SW480 (cell line): Measurements from ENCODE around the gene CAMK2N1.
"Not testable (repeated sequence)": the region's sequence is repeated elsewhere in the genome, so short reads cannot be mapped to it uniquely, and the experiment has no call there.

Experiments
- DNase-seq: peaks from one replicate; pipeline ENCODE4 v3.0.0-alpha.2; 2016; ENCODE audit warnings: low spot score

Gene CAMK2N1

GRCh38 chr1:20496725-20497383 lies 10.8 kb upstream of the CAMK2N1 start:
- not testable (repeated sequence) for DNase-seq

DNA sequence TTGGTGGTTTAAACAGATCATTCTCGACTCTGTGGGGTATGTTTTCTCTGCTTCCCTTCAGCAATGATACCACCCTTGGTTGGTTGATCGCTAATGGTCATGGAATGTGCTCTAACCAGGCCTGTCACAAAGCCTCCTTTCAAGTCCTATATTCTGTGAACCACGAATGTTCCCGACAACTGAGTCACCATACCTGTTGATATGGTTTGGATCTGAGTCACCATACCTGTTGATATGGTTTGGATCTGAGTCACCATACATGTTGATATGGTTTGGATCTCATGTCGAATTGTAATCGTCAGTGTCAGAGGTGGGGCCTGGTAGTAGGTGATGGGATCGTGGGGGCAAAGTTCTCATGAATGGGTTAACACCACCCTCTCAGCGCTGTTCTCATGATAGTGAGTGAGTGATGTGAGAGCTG lies 10.2 kb upstream of the CAMK2N1 start:
- peak; percentile 98 for DNase-seq

DNA sequence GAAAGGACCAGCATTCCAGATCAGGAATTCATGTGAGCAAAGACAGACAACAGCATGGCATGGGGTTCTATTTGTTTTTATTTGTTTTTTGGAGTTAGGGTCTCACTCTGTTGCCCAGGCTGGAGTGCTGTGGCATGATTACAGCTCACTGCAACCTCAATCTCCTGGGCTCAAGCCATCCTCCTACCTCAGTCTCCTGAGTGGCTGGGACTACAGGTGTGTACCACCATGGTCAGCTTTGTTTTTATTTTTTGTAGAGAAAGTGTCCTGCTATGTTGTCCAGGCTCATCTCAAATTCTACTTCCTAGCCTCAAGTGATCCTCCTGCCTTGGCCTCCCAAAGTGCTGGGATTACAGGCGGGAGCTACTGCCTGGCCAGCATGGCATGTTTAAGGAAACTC lies 9.7 kb upstream of the CAMK2N1 start:
- no peak for DNase-seq

DNA sequence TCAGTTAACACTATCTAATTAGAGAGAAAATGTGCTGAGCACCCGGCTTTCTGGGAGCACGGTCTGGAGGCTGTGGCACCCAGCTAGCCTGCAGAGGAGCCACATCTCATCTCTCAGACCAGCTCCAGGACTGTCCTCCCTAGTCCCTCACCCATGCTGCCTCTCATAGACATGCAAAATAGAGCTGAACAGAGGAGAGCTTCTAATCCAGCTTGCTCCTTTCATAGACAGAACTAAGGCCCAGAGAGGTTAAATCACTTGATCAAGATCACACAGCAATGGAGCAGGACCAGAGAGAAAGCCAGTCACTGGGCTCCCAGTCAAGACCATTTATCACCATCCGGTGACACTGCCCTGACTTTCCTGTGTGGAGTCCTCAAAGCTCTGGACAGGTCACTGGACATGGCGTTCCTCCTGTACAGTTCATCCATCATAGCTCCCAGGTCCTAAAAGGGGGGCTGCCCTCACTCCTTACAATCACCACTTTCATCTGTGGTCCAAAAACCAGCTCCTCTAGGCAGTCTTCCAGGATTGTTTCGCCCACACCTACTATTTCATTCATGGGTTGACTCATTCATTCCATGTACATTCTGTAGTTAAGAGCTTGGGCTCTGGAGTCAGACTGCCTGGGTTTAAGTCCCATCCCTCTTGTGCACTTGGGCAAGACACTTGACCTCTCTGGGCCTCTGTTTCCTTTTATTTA lies 8.8 kb upstream of the CAMK2N1 start:
- peak; percentile 47 for DNase-seq

DNA sequence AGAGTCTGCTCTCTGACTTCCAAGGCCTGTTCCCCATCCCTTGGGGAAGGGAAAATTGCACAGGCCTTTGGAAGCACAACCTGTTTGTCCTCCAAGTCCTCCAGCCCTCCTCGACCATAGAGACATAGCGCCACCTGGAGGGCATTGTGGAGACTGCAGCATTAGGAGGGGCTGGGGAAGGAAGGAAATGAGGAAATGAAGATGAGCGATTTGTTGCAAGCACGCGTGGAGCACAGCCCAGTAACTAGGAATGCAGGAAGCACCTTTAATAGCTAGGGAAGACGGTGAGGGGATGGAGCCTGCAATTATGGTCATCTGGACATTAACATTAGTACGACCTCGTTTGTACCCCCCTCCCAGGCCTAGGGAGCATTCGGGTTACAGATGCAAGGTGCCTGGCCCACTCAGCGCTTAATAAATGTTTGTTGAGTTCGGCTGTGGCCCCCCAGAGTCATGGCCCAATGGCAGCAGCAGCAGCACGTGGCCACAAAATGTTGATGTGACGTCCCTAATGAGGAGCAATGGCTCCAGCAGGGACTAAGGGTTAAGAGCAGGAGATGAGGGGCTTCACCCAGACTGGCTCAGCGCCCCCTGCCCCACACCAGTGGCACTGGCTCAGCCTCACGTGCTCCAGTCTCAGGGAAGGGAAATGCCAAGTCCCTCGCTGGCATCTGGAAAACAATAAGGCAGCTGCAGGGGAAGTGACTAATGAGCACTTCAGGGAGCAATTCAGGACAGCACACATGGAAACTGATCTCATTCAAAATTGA lies 8.0 kb upstream of the CAMK2N1 start:
- peak; percentile 81 for DNase-seq

- DNase-seq = no peak
Measured at GRCh38 chr1:20493309-20493708, 7.3 kb upstream of the CAMK2N1 start.

GRCh38 chr1:20492751-20493150 lies 6.7 kb upstream of the CAMK2N1 start:
- DNase-seq = no peak

GRCh38 chr1:20491866-20492265 lies 5.9 kb upstream of the CAMK2N1 start:
- DNase-seq = no peak

DNA sequence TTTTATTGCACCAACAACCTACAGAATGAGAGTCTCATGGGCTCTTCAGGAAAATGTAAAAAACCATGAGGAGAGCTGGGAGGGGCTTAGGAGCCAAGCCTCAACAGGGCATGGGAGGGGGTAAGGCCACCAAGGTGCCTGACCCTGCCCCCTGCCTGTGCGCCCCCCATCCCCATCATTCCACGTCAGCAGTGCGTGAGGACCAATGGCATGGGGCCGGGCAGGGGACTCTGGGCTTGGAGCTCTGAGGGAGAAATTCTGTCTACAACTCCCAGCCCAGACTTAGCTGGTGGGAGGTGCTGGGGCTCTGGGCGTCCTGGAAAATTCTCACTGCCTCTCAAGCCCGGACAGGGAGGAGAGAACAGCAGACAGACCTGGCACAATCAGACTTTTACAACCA lies 5.2 kb upstream of the CAMK2N1 start:
- no peak for DNase-seq

DNA sequence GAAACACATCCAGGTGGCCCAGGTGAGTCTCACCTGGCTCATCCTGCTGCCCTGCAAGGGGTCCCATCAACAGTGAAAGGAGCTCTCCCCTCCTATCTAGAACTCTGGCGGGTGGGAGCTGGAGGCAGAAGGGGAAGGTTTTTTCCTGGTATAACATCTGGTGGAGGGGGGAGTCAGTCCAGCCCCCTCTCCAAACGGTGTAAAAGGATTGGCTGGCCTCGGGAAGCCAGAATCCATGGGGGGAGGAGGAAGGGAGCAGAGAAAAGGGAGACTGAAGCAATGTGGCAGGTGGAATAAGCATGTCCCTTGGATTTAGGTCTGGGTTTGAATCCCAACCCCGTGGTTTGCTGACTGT lies 1.2 kb upstream of the CAMK2N1 start:
- no peak for DNase-seq

DNA sequence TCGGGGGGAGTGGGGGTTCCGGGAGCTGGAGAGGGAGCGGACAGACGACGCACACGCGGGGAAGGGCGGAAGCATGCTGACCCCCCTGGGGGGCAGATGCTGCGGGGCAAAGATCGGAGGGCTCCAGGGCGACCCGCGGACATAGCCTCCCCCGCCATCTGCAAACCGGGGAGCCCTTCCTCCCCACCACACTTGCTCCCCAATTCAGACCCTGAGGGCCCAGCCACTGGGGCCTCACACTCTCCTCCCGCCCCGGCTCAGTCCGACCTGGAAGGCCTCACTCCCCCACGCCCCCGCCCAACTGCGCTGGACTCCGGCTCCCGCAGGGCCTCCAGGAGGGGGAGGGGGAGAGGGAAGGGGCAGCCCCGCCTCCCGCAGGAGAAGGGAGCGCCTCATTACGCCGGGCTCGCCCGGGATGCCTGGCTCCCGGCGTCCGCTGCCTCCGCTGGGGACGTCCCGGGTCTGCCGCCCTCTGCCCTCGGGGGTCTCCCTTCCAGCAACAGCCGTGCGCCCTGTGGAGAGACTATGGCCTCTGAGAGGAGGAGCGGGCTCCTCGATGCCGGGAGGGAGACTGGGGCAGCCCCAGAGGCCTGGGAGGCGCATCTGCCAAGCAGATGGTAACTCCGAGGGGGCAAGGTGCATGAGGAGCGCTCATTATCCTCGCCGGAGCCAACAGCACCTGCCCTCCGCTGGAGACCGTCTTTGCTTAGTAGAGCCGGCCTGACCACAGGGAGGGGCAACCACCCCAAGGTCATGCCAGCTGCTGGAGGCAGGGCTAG lies 636 bp upstream of the CAMK2N1 start:
- DNase-seq = peak; percentile 81

GRCh38 chr1:20484519-20485462 lies 1.2 kb downstream of the CAMK2N1 start:
- DNase-seq = no peak

GRCh38 chr1:20483833-20484518 lies 2.0 kb downstream of the CAMK2N1 start:
- DNase-seq = no peak

DNA sequence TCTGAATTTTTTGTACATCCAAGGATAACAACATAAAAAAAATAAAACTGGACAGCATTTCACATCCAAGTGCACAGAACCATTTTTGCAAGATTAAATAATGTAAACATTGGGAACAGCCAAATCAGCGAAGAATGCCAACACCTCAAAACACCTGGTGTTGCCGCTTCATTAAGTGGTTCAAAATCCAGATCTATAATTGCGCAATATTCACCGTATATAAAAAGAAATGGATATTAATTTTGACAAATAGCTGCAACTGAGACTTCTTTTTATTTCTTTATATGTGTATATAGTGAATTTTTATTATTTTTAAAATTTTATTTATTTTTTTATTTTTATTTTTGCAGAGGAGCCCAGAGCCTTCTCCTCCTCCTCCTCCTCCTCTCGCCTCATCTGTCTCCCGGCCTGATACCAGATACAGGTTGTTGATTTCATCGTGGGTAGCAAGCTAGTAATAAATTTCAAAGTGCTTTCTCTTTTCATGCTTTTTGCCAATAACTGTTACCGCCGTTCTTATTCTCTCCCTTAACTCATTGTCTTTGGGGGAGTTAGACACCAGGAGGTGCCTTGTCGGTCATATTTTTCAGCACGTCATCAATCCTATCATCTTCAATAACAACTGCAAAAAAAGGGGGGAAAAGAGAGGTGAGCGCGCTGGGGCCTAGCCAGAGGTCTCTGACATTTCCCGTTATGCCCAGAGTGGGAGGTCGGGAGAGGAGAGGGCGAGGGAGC lies 2.7 kb downstream of the CAMK2N1 start:
- no peak for DNase-seq

- no peak for DNase-seq
Measured at GRCh38 chr1:20481643-20482498, 4.1 kb downstream of the CAMK2N1 start.

- peak; percentile 78 for DNase-seq
Measured at GRCh38 chr1:20480951-20481617, 4.9 kb downstream of the CAMK2N1 start.

- peak; percentile 57 for DNase-seq
Measured at GRCh38 chr1:20480243-20480944, 5.6 kb downstream of the CAMK2N1 start.

DNA sequence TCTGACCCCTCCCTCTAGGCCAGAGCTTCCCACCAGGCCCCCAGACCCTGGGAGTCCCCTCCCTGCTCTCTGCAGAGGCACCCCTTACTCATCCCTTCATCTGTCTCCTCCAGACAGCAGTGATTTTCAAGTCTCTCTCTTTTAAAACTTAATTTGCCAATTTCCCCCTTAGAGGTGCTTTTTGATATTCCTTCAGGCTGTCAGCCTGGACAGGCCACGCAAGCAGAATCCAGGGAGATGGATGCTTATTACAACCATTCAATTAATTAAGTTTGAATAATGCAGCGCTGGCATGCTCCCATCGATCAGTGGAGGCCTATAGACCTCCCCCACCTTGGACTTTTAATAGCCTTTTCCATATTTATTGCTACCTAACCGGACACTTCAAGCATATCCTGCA lies 6.2 kb downstream of the CAMK2N1 start:
- DNase-seq = no peak
